Measurements from ENCODE around the gene GPR180.

DNA sequence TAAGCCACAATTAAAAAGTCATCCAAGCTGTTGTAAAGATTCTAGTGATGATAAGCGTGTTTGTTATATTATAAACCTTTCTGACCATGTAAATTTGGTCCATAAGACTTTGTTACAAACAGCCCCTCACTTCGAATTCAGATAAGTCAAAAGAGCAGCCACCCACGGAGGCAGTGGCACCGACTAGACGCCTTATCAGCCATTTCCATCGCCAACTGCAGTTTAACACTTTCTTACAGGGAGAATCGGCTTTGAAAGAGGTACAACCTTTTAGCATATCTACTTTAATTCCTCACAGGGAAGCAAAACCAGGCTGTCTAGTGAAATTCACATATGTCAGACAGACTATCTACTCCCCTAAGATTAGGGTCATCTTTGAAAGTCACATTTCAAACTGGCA is 63.2 kb downstream of the GPR180 start:
- TF ChIP-seq POLR2A (IDR thresholded peaks at IDR 0.05) (no peak), CTCF (IDR thresholded peaks at IDR 0.05) (no peak)
